ENCODE measurements around the gene ZNF207. TPM values are rescaled to one million over a fixed set of nuclear protein-coding genes. Genes with fewer than 3 reads are reported as not detected.

Gene ZNF207
- total and polyA plus RNA-seq, 2 experiments from 2014 or later: 171 to 240 TPM

- H4K20me1 ChIP-seq (replicated peaks; ENCODE audit: insufficient read depth): no peaks in the 10 kb centered on the region
- no peak overlapping the region for H2AFZ ChIP-seq
- peaks cover 7% of the 10 kb centered on the region; the same call in 1 of the 2 replicates for H3F3A ChIP-seq (replicated peaks; ENCODE audit: low read depth)
- H3K36me3 ChIP-seq (ENCODE audit: insufficient read depth): no peaks in the 10 kb centered on the region
- peaks cover 40% of the 10 kb centered on the region for H3K4me1 Mint-ChIP-seq
- ATAC-seq (no peak), DNase-seq (ENCODE audit: low spot score) (no peak)
- H3K36me3 Mint-ChIP-seq (ENCODE audit: low read depth): no peaks in the 10 kb centered on the region; the same call in 2 of the 3 replicates
- TF ChIP-seq JUNB (IDR thresholded peaks at IDR 0.05; ENCODE audit: unreplicated experiment): no peak
- TF ChIP-seq POLR2AphosphoS5 (IDR thresholded peaks at IDR 0.05; ENCODE audit: low read depth): no peak
- no peak for TF ChIP-seq NANOG (IDR thresholded peaks at IDR 0.05; ENCODE audit: borderline replicate concordance)
- no peak for TF ChIP-seq CREB1 (CRISPR knock-in tag; IDR thresholded peaks at IDR 0.05; ENCODE audit: low read depth)
- TF ChIP-seq ETS1 (IDR thresholded peaks at IDR 0.05): no peak
- TF ChIP-seq EZH2phosphoT487 (IDR thresholded peaks at IDR 0.05; ENCODE audit: unreplicated experiment): no peak
- TF ChIP-seq ZNF462 (CRISPR knock-in tag; IDR thresholded peaks at IDR 0.05): no peak
- TF ChIP-seq ZNF331 (CRISPR knock-in tag; IDR thresholded peaks at IDR 0.05; ENCODE audit: low read depth): no peak
- TF ChIP-seq ZNF114 (CRISPR knock-in tag; IDR thresholded peaks at IDR 0.05): no peak
- TF ChIP-seq STAT1 (IDR thresholded peaks at IDR 0.05; ENCODE audit: unreplicated experiment): no peak
- no peak for TF ChIP-seq EZH2 (IDR thresholded peaks at IDR 0.05; ENCODE audit: low read depth, unreplicated experiment)
- TF ChIP-seq CTCF (conservative IDR thresholded peaks at IDR 0.05; ENCODE audit: low read depth in 2 of 2): no peak
- TF ChIP-seq REST (IDR thresholded peaks at IDR 0.05; ENCODE audit: unreplicated experiment): no peak
- H3K9me2 ChIP-seq (ENCODE audit: insufficient read depth): no peaks in the 10 kb centered on the region
- H3K27me3 Mint-ChIP-seq (ENCODE audit: insufficient read depth, low read depth, poor library complexity): peaks cover 16% of the 10 kb centered on the region
- H3K27me3 ChIP-seq (ENCODE audit: insufficient read depth): no peaks in the 10 kb centered on the region
- peak overlapping the region; percentile 53; the same call in 1 of the 2 replicates for H3K27ac Mint-ChIP-seq
- H3K9me3 Mint-ChIP-seq: no peaks in the 10 kb centered on the region; the same call in 2 of the 3 replicates
- H3K4me2 ChIP-seq: peak overlapping the region; percentile 43; the same call in 1 of the 2 replicates
- H3K27ac ChIP-seq (ENCODE audit: low read depth): 0 out of 2 replicates have a peak overlapping the region, but pooled peaks have one; percentile 32
- no peaks in the 10 kb centered on the region for H3K79me2 ChIP-seq (replicated peaks; ENCODE audit: insufficient read depth)
- H3K4me3 ChIP-seq: no peak overlapping the region
- no peak overlapping the region for H3K4me3 Mint-ChIP-seq
- H3K4me1 ChIP-seq (ENCODE audit: insufficient read depth): peaks cover 42% of the 10 kb centered on the region
Observed at GRCh38 chr17:32302037-32302436, 47.9 kb upstream of the ZNF207 start.

Data from GM23338 (cell line).